ENCODE data around the gene C2CD2.
"Not testable (repeated sequence)": the region's sequence is repeated elsewhere in the genome, so short reads cannot be mapped to it uniquely, and the experiment has no call there.

The C2CD2 gene

DNA sequence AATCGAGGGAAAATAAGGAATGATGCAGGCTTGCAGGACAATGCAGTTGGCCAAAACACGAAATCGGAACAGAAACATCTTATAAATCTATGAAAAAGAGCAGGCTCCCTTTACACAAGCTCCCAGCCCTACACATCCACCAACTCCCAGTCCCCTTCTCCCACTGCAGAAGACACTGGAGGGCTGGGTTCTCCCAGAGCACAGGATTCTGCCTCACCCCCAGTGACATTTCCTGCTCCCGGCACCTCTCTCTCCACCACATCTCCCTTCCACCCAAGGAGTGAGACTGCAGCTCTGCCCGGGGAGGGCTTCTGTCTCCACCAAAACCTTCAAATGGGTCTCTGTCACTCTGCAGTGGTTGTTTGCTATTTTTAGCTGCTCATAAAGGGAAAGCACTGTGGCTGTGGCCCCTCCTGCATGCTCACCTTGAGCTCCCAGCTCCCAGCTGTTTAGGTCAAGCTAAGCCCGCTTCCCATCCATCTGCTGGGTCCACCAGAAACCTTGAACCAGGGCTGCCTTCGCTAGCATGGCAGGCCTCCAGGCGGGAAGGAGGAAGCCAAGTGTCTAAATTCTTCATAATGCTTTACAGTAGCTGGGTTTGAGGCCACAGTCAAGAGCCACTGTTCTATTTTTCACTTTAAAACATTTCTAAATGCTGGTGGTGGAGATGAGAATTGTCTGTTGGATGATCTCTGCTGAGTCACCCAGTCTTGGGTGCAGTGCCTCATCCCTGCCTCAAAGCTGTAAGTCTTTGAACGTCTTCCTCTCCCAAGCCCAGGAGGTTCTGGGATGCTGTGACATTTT, 3.3 kb upstream of the C2CD2 start:
- DNase-seq, result no peak

DNA sequence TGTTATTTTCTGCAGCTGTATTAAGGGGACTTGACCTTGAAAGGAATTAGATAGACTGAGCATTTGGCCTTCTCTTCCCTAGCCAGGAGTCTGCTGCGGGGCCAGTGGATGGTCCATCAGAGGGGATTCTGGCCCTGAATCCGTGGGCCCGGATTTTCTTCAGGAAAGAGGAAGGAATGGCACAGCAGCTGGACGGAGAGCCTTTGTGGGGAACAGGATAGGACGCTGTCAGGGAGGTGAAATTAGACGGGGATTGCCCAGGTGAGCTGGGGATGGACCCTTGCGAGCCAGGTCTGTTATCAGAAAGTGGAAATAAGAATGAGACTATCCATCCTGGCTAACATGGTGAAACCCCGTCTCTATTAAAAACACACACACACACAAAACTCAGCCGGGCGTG, 1.7 kb upstream of the C2CD2 start:
- DNase-seq, result no peak

DNA sequence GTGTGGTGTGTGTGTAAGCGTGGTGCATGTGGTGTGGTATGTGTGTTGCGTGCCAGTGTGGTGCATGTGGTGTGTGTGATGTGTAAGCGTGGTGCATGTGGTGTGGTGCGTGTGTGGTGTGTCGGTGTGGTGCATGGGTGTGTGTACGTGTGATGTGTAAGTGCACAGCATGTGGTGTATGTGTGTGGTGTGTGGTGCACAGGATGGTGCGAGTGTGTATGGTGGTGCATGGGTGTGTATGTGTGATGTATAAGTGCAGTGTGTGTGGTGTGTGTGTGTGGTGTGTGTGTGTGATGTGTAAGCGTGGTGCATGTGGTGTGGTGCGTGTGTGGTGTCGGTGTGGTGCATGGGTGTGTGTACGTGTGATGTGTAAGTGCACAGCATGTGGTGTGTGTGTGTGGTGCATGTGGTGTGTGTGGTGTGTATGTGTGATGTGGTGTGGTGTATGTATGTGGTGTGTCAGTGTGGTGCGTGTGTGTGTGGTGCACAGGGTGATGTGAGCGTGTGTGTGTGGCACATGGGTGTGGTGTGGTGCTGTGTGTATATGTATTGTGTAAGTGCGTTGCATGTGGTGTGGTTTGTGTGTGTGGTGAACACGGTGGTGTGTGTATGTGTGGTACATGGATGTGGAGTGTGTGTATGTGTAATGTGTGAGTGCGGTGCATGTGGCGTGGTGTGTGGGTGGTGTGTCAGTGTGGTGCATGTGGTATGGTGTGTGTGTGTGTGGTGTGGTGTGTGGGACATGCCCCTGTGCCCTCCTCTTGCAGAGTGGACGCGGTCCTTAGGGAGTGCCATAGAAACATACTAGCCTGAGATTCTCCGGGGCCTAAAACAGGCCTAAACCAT, 1.1 kb upstream of the C2CD2 start:
- DNase-seq, result no peak

DNA sequence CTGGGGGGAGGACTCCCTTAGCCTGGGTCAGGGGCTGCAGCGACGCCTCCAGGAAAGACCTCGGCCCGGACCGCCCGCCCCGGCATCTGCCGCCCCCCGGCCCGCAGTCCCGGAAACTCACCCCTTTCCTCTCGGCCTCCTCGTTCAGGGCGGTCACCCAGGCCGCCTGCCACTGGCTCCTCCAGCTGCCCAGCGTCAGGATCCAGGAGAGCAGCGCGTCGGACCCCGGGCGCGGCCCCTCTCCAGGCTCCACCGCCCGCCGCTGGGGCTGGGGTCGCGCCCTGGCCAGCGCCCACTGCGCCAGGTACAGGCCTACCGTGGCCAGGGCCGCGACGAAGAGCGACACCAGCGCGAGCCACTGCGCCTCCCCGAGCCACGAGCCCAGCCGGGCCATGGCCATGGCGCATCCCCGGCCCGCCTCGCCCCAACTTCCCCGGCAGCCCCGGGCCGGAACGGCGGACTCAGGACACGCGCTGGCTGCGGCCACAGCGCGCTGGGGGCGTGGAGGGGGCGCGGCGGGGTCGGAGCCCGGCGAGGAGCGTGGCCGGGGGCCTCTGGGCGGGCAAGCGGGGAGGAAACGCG, 478 bp downstream of the C2CD2 start:
- DNase-seq, result no peak

DNA sequence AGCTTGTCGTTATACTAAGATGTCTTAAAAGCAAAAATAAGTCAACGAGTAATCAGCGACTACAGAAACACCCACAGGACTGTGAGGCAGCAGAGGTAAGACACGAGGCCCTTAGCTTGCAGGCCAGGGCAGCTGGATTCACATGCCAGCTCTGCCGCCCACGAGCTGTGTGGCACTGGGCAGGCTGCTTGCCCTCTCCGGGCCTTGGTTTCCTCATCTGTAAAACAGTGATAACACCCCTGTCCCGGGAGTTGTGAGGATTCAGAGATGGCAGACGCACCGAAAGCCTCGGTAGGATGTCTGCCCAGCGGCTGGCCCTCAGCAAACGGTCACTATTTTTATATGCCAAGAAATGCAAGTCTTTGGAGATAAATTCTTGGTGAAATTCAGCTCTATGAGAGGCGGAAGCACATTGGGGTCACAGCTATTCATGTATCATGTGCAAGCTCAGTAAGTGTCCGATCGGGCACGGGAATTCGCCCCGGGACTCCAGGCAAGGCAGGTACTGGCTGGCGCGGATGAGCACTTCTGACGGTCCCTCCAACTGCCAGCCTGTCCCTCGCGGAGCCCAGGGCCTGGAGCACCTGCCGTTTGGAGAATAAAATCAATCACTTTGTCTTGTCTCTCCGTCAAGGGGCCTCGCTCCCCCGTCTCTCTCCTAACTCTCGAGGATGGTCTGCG, 1.1 kb downstream of the C2CD2 start:
- DNase-seq, result no peak

DNA sequence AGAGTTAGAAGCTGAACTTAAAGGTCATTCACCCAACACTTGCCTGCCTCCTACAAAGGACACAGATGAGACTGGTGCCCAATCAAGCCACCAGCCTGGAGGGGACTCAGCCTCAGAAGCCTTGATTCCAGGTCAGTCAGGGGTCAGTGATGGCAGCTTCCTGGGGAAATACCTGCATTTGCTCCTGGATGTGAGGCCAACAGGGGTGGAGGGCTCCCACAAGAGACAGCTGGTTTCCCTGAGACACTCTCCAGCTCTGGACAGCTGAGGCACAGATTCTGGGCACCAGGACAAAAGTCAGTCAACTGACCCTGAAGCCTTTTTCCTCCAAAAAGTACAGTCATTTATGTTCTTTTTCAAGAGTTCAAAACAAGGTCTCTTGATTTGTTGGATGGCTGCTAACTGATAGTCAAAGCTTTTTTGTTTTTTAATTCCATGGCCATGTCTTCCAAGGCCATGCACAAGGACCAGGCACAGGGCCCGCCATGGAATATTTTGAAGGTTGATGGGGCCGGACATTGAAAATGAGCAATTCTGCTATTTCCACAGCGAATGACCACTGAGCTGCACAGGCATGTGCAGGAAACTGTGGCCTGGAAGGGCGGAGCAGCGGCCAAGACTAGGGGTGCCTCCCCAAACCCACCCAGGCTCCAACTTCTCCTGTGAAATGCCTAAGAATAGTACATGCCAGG, 1.8 kb downstream of the C2CD2 start:
- DNase-seq, result no peak

DNA sequence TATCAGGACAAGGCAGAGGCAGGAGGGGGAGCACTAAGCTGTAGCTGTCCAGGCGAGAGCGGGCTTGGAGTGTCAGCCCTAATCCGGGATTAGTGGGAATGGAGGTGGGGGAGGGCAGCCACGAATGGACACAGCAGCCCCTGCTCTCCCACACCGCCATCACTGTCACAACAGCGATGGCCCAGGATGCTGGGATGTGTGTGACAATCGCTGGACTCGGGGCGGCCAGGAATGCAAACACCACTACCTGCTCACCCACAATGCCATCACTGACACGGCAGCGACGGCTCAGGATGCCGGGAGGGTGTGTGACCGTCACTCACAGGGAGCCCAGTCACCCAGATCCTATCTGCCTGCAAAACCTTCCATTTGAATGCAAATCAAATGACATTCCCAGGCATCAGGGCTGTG, 2.9 kb downstream of the C2CD2 start:
- no peak for DNase-seq

DNA sequence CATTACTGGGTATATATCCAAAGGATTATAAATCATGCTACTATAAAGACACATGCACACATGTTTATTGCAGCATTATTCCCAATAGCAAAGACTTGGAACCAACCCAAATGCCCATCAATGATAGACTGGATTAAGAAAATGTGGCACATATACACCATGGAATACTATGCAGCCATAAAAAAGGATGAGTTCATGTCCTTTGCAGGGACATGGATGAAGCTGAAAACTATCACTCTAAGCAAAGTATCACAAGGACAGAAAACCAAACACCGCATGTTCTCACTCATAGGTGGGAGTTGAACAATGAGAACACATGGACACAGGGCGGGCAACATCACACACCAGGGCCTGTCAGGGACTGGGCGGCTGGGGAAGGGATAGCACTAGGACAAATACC, 4.2 kb downstream of the C2CD2 start:
- DNase-seq, result not testable (repeated sequence)

DNA sequence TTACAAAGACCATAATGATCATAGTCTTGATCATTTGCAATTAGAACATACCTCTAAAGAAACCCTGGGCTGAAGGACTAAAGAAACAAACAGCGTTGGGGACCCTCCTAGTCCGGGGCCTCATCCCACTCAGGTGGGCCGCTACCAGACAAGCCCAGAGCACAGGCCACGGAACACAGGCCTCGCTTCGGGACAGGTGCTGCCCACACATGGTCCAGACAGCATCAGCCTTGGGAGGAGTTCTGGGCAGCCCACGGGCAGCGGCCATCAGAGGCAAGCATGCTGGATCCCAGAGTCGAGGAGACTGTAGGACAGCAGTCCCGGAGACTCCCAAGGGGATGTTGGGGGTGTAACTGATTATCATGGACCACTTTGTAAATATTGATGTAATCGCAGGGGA, 4.9 kb downstream of the C2CD2 start:
- no peak for DNase-seq

DNA sequence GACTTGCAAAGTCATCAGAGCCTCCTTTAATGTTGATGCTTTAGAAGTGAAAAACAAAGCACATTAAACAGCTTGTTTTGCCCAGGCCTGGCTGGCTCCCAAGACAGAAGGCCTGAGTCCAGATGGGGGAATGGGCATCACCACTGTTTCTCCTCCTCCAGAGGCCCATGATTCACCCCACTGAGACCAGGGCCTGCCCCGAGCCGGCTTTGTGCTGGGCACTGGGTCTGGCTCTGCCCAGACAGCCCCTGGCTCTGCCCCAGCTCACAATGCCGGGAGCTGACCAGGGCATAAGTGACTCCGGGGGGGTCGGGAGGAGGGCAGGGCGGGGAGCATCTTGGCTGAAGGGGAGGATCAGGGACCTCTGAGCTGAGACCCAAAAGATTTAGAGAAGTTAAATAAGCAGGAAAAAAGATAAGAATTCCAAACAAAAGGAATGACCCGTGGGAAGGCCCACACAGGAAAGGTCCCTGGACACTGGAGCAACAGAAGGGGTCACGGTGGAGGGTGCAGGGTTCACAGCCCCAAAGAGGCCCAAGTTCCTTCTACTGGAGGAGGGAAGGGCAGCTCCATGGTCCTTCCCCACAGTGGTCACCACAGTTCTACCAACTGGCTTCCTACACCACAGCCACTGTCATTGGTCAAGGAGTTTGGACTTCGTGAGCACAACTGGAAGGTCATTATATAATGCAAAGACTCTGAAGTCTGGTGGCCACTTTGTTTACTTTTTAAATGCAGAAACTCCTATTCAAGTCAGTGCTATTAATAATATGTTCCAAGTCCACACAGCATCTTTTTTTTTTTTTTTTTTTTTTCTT, 5.5 kb downstream of the C2CD2 start:
- no peak for DNase-seq

DNA sequence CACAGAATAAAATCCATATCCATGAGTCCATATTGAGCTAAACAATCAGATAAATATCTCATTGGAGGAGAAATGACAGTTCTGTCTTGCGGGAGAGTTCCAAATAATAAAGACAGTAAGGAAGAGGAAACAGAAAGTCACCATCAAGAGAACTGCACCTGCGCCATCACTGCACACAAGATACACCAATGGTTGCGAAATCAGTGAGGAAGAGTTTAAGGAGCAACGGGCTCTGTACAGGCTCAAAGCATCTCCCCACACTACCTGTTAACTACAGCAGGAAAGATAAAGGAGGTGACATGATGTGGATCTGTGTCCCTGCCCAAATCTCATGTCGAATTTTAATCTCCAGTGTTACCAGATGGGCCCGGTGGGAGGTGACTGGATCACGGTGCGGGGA, 7.8 kb downstream of the C2CD2 start:
- DNase-seq, result no peak

DNA sequence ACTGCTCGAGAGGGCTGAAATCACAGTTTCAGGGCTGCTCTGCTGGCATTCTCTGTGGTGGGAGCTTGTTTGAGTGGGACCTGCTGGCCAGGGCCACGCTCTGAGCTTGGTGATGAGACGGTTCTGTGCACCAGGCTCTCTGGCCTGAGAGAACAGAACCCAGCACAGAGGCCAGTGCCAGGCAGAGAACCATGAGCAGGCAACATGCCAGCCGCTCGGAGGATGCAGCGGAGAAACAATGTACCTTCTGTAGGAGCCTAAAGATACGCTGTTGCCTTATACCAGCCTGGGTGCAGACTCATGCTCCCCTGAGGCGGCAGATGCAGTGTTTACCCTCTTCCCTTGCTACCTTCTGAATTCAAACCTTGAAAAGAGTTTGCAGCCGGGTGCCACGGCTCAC, 10.0 kb downstream of the C2CD2 start:
- no peak for DNase-seq

DNA sequence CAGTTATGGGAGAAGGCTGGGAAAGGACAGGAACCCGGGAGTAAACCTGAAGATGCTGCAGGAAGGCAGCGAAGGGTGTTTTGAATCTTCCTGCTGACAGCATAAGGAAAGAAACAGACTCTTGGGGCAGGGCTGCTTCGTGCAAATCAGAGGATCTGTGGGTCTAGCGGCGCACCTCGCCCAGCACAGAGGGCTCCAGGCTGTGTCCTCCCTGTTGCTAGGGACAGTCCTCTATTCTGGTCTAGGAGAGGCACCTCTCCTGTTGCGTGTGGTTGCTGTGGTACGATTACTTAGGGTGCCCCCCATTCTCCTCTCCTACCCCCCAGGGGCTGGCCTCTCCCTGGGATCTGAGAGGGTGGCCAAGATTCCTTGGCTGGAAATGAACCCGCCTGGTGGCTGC, 11.4 kb downstream of the C2CD2 start:
- no peak for DNase-seq

DNA sequence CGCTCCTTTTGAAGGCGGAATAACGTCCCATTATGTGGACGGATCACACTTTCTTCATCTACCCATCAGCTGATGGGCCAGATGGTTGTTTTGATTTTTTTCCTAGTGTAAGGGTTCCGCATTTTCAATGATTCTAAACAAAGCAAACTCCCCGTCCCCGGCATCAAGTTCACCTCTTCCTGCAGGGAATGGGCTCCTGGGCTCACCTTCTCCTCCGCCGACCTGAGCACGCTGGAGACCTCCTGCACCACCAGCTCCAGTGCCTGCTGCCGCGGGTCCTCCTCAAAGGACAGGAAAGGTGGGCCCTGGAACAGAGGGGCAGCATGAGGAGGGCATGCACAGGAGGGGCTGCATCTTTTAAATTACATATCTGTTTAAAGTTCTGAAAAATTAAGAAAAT, 11.9 kb downstream of the C2CD2 start:
- DNase-seq, result no peak

DNA sequence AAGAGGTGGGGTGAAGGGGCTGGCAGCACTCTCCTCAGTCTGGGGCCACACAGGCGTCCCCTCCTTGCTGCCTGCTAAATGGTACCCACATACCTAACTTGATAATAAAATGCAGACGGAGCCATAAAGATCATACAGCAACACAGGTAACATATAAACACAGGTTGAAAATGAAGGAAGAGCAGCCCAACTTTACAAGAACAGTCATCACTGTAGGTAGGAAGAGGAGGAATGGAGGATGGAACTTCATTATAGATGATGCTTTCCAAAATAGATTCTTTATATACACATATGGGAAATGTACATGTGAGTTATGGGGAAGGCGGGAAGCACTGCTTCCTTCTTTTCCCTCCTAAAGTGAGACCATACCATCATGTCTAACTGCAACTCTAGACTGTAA, 13.4 kb downstream of the C2CD2 start:
- DNase-seq, result no peak

DNA sequence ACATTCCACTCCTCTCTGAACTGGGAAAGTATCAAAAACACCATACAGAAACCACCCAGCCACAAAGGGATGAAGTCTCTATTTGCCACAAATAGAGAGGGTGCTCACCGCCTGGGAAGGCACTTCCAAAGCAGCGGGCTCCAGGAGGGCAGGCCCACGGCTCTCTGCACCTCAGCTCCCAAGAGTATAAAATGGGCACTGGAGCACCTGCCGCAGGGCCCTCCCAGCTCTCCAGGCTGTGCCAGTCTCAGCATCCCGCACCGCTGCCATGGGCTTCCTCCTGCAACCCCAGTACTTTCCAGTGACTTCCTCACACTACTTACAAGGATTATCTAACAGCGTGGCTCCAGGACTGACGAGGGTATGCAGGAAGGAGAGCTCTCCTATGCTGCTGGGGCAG, 14.4 kb downstream of the C2CD2 start:
- no peak for DNase-seq

DNA sequence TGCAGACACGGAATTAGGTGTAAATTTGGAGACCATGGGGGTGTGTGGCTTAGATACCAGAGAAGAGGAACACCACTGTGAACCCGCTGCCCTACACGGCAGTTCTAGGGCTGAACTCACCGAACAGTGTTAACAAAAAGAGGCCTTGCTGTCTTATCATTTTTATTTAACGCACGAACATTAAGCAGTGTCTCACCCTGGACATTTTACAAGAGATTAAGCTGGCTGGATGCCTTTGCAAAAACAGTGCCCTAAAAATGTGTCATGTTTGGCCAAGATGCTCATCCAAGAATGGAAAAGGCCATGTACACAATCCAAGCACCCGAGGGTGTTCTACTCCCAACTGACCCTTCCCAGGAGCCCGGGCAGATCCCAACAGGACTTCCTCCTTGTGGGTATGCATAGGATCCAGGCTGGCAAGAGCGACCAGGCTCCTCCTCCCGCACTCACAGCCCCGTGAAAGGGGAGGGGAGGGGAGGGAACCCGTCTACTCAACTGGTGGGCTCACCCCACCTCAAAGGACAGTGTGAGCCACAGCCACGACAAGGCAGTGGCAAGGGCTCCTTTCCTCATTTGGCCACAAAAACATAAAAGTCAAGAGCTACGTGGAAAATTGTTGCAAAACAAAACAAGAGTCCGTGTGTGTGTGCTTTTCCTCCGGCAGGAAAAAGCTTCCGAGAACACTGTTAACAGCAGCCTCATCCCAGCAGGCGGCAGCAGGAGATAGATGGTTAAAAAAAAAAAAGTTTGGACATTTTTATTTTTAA, 20.3 kb downstream of the C2CD2 start:
- no peak for DNase-seq

DNA sequence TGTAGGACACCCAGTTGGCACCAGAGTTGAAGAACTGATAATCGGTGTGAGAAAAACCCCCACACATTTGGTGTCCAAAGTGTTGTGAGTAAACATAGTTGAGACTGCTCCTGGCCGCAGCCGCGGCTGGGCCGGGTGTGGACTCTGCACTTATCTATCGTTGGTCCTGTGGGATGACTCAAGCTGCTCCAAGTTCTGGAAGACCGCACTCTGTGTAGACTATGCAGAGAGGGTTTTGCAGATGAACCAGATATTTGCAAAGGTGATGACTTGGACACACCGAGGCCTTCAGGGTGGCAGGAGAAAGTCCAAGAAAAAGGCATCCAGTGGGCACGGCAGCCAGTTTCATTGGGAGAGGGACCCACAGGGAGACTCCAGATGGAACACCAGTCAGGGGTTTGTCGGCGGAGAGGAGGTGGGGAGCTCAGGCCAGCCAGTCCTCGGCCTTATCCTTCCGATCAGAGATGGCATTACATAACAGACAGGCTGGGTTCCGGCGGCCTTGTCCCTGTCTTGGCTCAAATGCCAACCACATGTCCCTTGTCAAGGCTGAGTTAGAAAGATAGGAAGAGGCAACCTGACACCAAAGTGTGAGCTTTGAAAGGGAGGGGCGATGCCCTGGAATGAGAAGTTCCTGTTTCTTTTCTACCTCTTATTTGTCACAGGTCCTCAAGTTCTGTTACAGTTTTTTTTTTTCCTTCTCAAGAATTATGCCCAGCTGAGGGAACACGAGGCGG, 21.1 kb downstream of the C2CD2 start:
- no peak for DNase-seq

DNA sequence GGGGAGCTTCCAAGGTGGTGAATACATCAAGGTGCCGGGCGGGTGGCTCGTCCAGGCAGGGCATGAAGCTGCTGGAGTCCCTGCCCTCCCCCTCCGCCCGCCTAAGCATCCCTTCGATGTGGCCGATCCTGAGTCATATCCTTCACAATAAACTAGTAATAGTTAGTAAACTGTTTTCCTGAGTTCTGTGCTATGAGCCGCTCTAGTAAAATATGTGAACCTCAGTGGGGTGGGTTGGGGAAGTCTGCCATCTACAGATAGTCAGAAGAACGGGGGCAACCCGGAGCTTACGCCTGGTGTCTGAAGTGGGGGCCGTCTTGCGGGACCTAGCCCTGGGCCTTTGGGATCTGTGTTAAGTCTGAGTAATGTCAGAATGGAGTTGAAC, 21.6 kb downstream of the C2CD2 start:
- no peak for DNase-seq

DNA sequence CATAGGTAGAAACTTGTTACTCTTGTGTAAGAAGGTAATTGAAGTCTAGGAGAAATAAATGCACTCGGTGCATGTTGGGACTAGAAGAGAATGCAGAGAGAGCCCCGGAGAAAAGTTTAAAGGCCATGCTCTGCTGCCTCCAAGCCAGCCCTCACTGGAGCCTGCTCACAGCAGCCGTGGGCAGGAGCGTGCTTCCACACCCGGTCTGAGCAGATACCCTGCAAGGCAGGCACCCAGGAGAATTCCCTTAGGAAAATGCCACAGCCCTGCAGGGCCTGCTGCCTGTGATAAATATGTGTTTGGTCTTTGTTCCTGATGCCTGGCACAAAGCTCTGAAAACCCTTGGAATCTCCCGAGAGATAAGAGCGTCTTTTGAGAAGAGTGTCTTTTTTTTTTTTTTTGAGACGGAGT, 22.8 kb downstream of the C2CD2 start:
- no peak for DNase-seq
